ENCODE measurements around the gene BHLHA9. TPM values are rescaled to one million over a fixed set of nuclear protein-coding genes. Genes with fewer than 3 reads are reported as not detected.

The BHLHA9 gene
- total RNA-seq, 2 donors from 2014 or later, result not detected

Other genes with a start within 250 kb of the BHLHA9 start
- gene ABR, start 90.5 kb upstream of the BHLHA9 start, total RNA-seq, result 100 to 1,000 TPM; 118 to 132 TPM
- gene TRARG1, start 9.2 kb downstream of the BHLHA9 start, total RNA-seq, result 10 to 100 TPM; 22.3 to 22.7 TPM
- 100 to 1,000 TPM; 491 to 596 TPM for gene YWHAE, start 129.8 kb downstream of the BHLHA9 start, total RNA-seq
- gene CRK, start 185.8 kb downstream of the BHLHA9 start, total RNA-seq, result 10 to 100 TPM; 37.0 to 44.4 TPM
- gene MYO1C, start 222.2 kb downstream of the BHLHA9 start, total RNA-seq, result 100 to 1,000 TPM; 175 to 184 TPM
- 10 to 100 TPM; 29.7 to 30.1 TPM for gene INPP5K, start 246.2 kb downstream of the BHLHA9 start, total RNA-seq